Activated CD8-positive, alpha-beta T cell treated with anti-CD3 and anti-CD28 coated beads for 36 hours (primary cell): ENCODE measurements around the gene DUOXA1. TPM values are rescaled to one million over a fixed set of nuclear protein-coding genes. Genes with fewer than 3 reads are reported as not detected.

Source experiments
- ATAC-seq: fragments of 200-7000 bp; cut with Tn5 transposase; one replicate; pipeline ENCODE4 v1.10.0; 2021; ENCODE audit warnings: mild to moderate bottlenecking, moderate library complexity
- CTCF ChIA-PET: fragments of 350-600 bp; sonication (Branson Sonifier 250); formaldehyde crosslinking; loops from one replicate; lab custom pipeline; 2021; ENCODE audit warnings: antibody characterized with exemption; lab: Charles Lee
- POLR2A ChIA-PET: fragments of 350-600 bp; sonication (Branson Sonifier 250); formaldehyde crosslinking; loops from one replicate; lab custom pipeline; 2021; ENCODE audit warnings: antibody characterized with exemption; lab: Charles Lee
- DNase-seq: peaks from one replicate; pipeline ENCODE4 v3.0.0-alpha.2; 2020
- H3K27ac Mint-ChIP-seq: one replicate; pipeline ENCODE4 v1.8.0; 2021; ENCODE audit warnings: mild to moderate bottlenecking, mixed read lengths
- H3K27me3 Mint-ChIP-seq: one replicate; pipeline ENCODE4 v1.8.0; 2021; ENCODE audit warnings: mixed read lengths
- H3K36me3 Mint-ChIP-seq: one replicate; pipeline ENCODE4 v1.8.0; 2021; ENCODE audit warnings: low read depth, mixed read lengths
- H3K4me1 Mint-ChIP-seq: one replicate; pipeline ENCODE4 v1.8.0; 2021; ENCODE audit warnings: low read depth, mixed read lengths
- H3K4me3 Mint-ChIP-seq: one replicate; pipeline ENCODE4 v1.8.0; 2021; ENCODE audit warnings: mild to moderate bottlenecking, moderate library complexity, mixed read lengths
- H3K9me3 Mint-ChIP-seq: one replicate; pipeline ENCODE4 v1.8.0; 2021; ENCODE audit warnings: mixed read lengths
- intact Hi-C: fragments of 100-400 bp; cut with micrococcal nuclease; formaldehyde crosslinking; loops from one replicate; pipeline ENCODE4 v1.10.0; 2022
- total RNA-seq, 2 experiments: library from RNA; stranded (reverse); gene quantifications; one replicate each; pipeline ENCODE4 v1.2.3, GENCODE V29; 2021
- TF ChIP-seq, protein P1 (sequence below): fragments of 200-600 bp; IDR thresholded peaks from one replicate; pipeline ENCODE4 v1.8.0; 2022; ENCODE audit warnings: antibody characterized with exemption, mild to moderate bottlenecking

Gene DUOXA1
- total RNA-seq, 2 experiments from 2014 or later: not detected

DNA sequence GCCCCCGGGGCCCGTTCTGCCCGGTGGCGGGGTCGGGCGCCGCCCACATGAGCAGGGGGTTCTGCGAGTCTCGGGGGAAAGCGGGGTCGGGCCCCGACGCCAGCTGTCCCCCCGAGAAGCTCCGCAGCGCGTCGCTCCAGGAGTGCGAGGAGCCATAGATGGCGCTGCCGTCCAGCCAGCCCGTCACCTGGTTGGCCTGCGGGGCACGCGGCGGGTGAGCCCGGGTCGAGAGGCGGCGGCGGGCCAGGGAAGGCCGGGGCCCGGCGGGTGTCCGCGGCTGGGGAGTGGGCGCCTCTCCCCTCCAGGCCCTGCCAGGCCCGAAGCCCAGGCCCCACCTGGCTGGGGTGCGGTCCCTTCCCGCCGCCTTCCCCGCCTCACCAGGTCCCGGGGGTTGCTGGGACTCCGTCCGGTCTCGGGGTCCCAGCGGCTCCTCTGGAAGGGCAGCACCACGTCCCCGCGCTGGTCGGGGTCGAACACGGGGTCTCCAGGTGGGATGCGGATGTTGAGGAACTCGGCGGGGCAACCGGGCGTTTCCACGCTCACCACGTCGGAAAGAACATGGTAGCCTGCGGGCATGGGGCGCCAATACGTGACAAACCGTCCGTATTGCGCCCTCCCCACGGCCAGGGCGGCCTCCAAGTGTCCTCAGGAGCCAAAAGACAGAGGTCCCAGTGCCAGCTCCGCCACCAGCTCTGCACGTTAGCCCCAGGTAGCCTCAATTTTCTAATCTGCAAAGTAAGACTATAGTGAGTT, 18.1 kb downstream of the DUOXA1 start:
- Mint-ChIP-seq H3K9me3 (no peaks in the 10 kb centered on the region), H3K27me3 (peaks cover 69% of the 10 kb centered on the region), H3K4me3 (no peak overlapping the region), H3K27ac (no peak overlapping the region), H3K36me3 (no peaks in the 10 kb centered on the region), H3K4me1 (peaks cover 38% of the 10 kb centered on the region)
- intact Hi-C loops: no loop called here
- TF ChIP-seq, protein P1, sequence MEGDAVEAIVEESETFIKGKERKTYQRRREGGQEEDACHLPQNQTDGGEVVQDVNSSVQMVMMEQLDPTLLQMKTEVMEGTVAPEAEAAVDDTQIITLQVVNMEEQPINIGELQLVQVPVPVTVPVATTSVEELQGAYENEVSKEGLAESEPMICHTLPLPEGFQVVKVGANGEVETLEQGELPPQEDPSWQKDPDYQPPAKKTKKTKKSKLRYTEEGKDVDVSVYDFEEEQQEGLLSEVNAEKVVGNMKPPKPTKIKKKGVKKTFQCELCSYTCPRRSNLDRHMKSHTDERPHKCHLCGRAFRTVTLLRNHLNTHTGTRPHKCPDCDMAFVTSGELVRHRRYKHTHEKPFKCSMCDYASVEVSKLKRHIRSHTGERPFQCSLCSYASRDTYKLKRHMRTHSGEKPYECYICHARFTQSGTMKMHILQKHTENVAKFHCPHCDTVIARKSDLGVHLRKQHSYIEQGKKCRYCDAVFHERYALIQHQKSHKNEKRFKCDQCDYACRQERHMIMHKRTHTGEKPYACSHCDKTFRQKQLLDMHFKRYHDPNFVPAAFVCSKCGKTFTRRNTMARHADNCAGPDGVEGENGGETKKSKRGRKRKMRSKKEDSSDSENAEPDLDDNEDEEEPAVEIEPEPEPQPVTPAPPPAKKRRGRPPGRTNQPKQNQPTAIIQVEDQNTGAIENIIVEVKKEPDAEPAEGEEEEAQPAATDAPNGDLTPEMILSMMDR: no peak
- ChIA-PET CTCF (interaction anchor here (2.0 kb wide), 1 partner anchor 12 kb away, joined by 13 read pairs; no protein-coding TSS in a partner anchor), POLR2A (no interaction called here)
- no peak for ATAC-seq
- DNase-seq: no peak

DNA sequence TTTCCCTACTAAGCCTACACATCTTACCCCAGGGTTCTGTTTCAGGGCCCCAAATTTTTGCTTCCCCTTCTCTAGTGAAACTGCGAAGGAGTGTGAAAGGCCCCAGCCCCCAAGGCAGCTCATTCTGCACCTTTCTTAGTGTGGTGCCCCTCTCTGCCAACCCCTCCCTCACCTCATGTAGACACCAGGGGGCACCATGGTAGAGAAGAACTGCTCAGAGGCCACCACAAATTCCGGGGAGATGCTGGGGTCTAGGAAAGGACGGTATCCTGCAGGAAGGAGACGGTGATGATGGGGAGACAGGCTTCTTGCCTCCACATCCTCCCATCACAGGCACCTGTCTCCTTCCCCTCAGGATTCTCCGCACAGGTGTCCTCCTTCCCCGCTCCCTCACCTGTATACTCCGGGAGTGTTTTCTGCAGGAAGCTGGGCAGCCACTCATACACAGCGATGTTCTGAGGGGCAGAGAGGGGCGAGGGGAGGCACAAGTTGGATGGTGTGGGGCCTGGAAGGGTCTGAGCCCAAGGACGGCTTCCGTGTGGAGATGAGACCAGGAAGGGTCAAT, 19.3 kb downstream of the DUOXA1 start:
- ChIA-PET POLR2A (interaction anchor here (0.7 kb wide), 1 partner anchor 18 kb away, joined by 3 read pairs; no protein-coding TSS in a partner anchor), CTCF (interaction anchor here (0.7 to 3.6 kb wide), 3 partner anchors 8 to 16 kb away, joined by 3 to 19 read pairs (median 4); no protein-coding TSS in a partner anchor)
- DNase-seq: no peak
- Mint-ChIP-seq H3K9me3 (no peaks in the 10 kb centered on the region), H3K36me3 (no peaks in the 10 kb centered on the region), H3K4me3 (no peak overlapping the region), H3K27ac (no peak overlapping the region), H3K4me1 (peaks cover 29% of the 10 kb centered on the region), H3K27me3 (peaks cover 57% of the 10 kb centered on the region)
- intact Hi-C loops: no loop called here
- TF ChIP-seq, protein P1: no peak
- ATAC-seq: no peak

DNA sequence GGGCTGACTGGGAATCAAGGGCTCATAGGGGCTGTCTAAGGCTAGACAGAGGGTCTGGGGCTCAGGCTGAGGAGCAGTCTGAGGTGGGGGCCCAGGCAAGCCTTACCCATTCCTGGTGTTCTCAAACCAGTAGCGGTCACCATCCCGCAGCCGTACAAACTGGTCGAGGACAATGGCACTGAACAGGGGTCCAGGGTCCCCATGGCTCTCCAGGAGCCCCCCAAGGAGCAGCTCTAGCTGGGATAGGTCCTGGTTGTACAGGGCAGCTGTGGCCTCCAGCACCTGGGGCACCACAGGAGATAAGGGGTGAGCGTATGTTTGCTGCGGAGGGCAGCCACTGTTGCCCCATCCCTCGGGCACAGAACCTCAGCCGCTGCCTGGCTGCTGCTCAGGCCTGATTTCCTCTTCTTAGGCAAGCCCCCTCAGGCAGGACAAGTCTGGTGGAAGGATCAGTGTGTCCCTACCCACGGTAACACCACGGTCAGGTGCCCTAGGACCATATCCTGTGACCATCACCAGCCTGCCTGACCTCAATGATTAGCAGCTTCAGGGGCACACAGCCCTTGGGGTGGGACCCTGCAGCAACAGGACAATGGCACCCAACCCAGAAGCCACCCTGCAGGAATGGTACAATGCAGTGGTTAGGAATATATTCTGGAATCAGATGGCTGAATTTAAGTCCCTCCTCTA, 21.6 kb downstream of the DUOXA1 start:
- DNase-seq: no peak
- peaks cover 34% of the 10 kb centered on the region for H3K27me3 Mint-ChIP-seq
- no peak overlapping the region for H3K27ac Mint-ChIP-seq
- TF ChIP-seq, protein P1: no peak
- peaks cover 15% of the 10 kb centered on the region for H3K4me1 Mint-ChIP-seq
- no peak overlapping the region for H3K4me3 Mint-ChIP-seq
- ChIA-PET CTCF (interaction anchor here (3.6 kb wide), 1 partner anchor 10 kb away, joined by 19 read pairs; no protein-coding TSS in a partner anchor), POLR2A (no interaction called here)
- no peaks in the 10 kb centered on the region for H3K36me3 Mint-ChIP-seq
- no peak for ATAC-seq
- H3K9me3 Mint-ChIP-seq: no peaks in the 10 kb centered on the region
- intact Hi-C loops: no loop called here

DNA sequence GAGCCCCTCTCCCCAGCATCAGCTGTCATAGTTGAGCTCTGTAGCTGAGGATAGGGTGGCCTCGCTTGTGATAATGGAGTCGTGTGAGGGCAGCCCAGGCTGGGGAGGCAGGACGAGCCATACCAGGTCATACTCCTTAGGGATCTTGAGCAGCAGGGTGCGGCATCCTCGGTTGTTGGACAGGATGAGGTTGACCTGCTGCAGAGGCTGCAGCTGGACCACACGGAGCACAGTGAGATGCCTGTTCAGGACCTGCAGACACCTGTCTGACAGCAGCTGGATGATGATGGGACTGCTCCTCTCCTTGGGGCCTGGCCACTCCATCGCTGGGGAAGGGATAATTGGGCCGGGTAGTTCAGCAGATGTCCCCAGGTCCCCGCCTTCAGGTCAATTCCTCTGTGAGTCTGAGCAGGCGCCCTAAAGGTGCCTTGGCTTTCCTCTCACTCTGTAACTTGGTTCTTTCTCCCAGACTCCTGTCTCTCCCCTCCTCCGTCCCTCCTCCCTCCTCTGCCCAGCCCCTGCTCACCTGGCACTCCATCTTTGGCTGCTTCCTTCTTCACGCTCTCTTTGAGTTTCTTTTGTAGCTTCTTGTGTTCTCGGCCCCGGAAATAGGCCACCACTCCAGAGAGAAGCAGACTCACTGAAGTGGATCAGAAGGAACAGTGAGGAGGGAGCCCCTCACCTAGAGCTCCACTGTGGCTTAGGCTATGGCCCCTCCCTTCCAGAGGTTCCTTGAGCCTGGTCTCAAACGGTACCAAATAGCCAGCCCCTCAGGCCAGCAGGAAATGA, 23.5 kb downstream of the DUOXA1 start:
- ATAC-seq (no peak), DNase-seq (no peak)
- Mint-ChIP-seq H3K4me3 (no peak overlapping the region), H3K27ac (no peak overlapping the region), H3K36me3 (no peaks in the 10 kb centered on the region), H3K9me3 (no peaks in the 10 kb centered on the region), H3K4me1 (peaks cover 4% of the 10 kb centered on the region), H3K27me3 (peaks cover 20% of the 10 kb centered on the region)
- TF ChIP-seq, protein P1: no peak
- POLR2A ChIA-PET: no interaction called here
- intact Hi-C loops: no loop called here
- CTCF ChIA-PET: interaction anchor here (1.0 to 2.6 kb wide), 2 partner anchors 12 to 253 kb away, joined by 3 to 18 read pairs; no protein-coding TSS in a partner anchor
